H1 (cell line): ENCODE results near the gene TSPAN5. TPM values are rescaled to one million over a fixed set of nuclear protein-coding genes. Genes with fewer than 3 reads are reported as not detected.

ENCODE experiments used
- CTCF ChIA-PET: fragments of 300-600 bp; sonication (Branson Sonifier 250); formaldehyde crosslinking; loops from one replicate; lab custom pipeline; 2021; ENCODE audit not compliant: partially characterized antibody; lab: Charles Lee
- POLR2A ChIA-PET: fragments of 300-600 bp; sonication (Branson Sonifier 250); formaldehyde crosslinking; loops from one replicate; lab custom pipeline; 2021; ENCODE audit warnings: inconsistent platforms; ENCODE audit not compliant: partially characterized antibody; lab: Charles Lee
- DNase-seq, 2 experiments: peaks; one replicate each; pipeline versions ENCODE4 v3.0.0 to v3.0.0-alpha.2; 2010 to 2022; ENCODE audit warnings: low spot score in 2 of 2, low read depth in 1 of 2, mixed read lengths in 1 of 2
- FAIRE-seq: peaks from 2 replicates; lab custom pipeline; 2011; peaks lifted over from hg19 to GRCh38; lab: Jason Lieb, UNC
- H2AFZ ChIP-seq: 2 replicates; pipeline ENCODE4 v1.8.1; 2012; ENCODE audit warnings: low read length, inconsistent platforms
- H2AK5ac ChIP-seq: 2 replicates; pipeline ENCODE4 v1.6.1; 2013; ENCODE audit warnings: low read depth, low read length
- H2BK120ac ChIP-seq: replicated peaks from 2 replicates; pipeline ENCODE3; 2013; ENCODE audit warnings: low read depth, low read length, inconsistent platforms
- H2BK12ac ChIP-seq: 2 replicates; pipeline ENCODE4 v1.6.1; 2013; ENCODE audit warnings: low read depth, low read length
- H2BK15ac ChIP-seq: 2 replicates; pipeline ENCODE4 v1.6.1; 2013; ENCODE audit warnings: low read length
- H2BK20ac ChIP-seq: 2 replicates; pipeline ENCODE4 v1.6.1; 2013; ENCODE audit warnings: low read length
- H2BK5ac ChIP-seq: 2 replicates; pipeline ENCODE4 v1.6.1; 2013; ENCODE audit warnings: low read depth, low read length
- H3K14ac ChIP-seq: 2 replicates; pipeline ENCODE4 v1.6.1; 2013; ENCODE audit warnings: inconsistent platforms; ENCODE audit not compliant: insufficient read length
- H3K18ac ChIP-seq: 2 replicates; pipeline ENCODE4 v1.6.1; 2013; ENCODE audit warnings: low read length; ENCODE audit errors: extremely low read depth
- H3K23ac ChIP-seq: 2 replicates; pipeline ENCODE4 v1.6.1; 2013; ENCODE audit warnings: inconsistent platforms; ENCODE audit not compliant: insufficient read length
- H3K23me2 ChIP-seq: 2 replicates; pipeline ENCODE4 v1.6.1; 2013; ENCODE audit warnings: low read depth, low read length
- H3K27ac ChIP-seq: 2 replicates; pipeline ENCODE4 v1.6.1; 2011; ENCODE audit warnings: low read depth, low read length, inconsistent platforms
- H3K27me3 ChIP-seq, 4 experiments: replicated peaks in 1 of 4; 1 replicate in 1 of 4; 2 replicates in 3 of 4; pipeline versions ENCODE4 v1.6.1 to v1.8.1; 2011 to 2013; ENCODE audit warnings: low read length in 3 of 4, mild to moderate bottlenecking in 3 of 4, inconsistent platforms in 2 of 4, mixed read lengths in 2 of 4, moderate library complexity in 1 of 4; ENCODE audit not compliant: control insufficient read depth in 3 of 4, insufficient read depth in 3 of 4; ENCODE audit errors: extremely low read depth in 1 of 4
- H3K36me3 ChIP-seq, 4 experiments: 2 replicates each; pipeline versions ENCODE4 v1.6.1 to v1.8.1; 2011 to 2013; ENCODE audit warnings: mild to moderate bottlenecking in 4 of 4, low read length in 3 of 4, moderate library complexity in 2 of 4, control low read depth in 1 of 4, inconsistent platforms in 1 of 4; ENCODE audit not compliant: insufficient read depth in 4 of 4, control insufficient read depth in 2 of 4
- H3K4ac ChIP-seq: replicated peaks from 2 replicates; pipeline ENCODE3; 2013; ENCODE audit warnings: low read length, low read depth, mixed read lengths, inconsistent platforms; ENCODE audit not compliant: insufficient read length
- H3K4me1 ChIP-seq, 4 experiments: replicated peaks in 1 of 4; 1 replicate in 1 of 4; 2 replicates in 3 of 4; pipeline versions ENCODE4 v1.6.1 to v1.8.1; 2011 to 2013; ENCODE audit warnings: low read length in 3 of 4, inconsistent platforms in 2 of 4, mixed read lengths in 1 of 4; ENCODE audit not compliant: insufficient read depth in 4 of 4, control insufficient read depth in 3 of 4
- H3K4me2 ChIP-seq, 2 experiments: 2 replicates each; pipeline versions ENCODE4 v1.6.1 to v1.8.1; 2011 to 2013; ENCODE audit warnings: low read depth in 2 of 2, low read length in 2 of 2, control low read depth in 1 of 2, inconsistent platforms in 1 of 2, mild to moderate bottlenecking in 1 of 2; ENCODE audit not compliant: insufficient read depth in 1 of 2
- H3K4me3 ChIP-seq, 4 experiments: fragments of 200-600, 300-600 bp in 1 of 4; sonication (generic), shearing (Covaris generic), sonication (Bioruptor Twin) in 1 of 4; 2 replicates each; pipeline versions ENCODE4 v1.5.1 to v1.8.1; 2011 to 2016; ENCODE audit warnings: low read length in 4 of 4, low read depth in 3 of 4, control low read depth in 2 of 4, inconsistent platforms in 2 of 4, mild to moderate bottlenecking in 2 of 4, mixed read lengths in 1 of 4, moderate library complexity in 1 of 4; ENCODE audit not compliant: insufficient read depth in 2 of 4; ENCODE audit errors: extremely low read depth in 1 of 4
- H3K56ac ChIP-seq: replicated peaks from 2 replicates; pipeline ENCODE3; 2013; ENCODE audit warnings: low read depth, mild to moderate bottlenecking, mixed read lengths, low read length, inconsistent platforms; ENCODE audit not compliant: insufficient read length
- H3K79me1 ChIP-seq: 2 replicates; pipeline ENCODE4 v1.6.1; 2013; ENCODE audit warnings: low read depth, low read length, control low read depth
- H3K79me2 ChIP-seq, 2 experiments: 2 replicates each; pipeline versions ENCODE4 v1.6.1 to v1.8.1; 2012 to 2013; ENCODE audit warnings: low read length in 2 of 2, mild to moderate bottlenecking in 2 of 2, inconsistent platforms in 1 of 2; ENCODE audit not compliant: insufficient read depth in 2 of 2, control insufficient read depth in 1 of 2
- H3K9ac ChIP-seq, 4 experiments: replicated peaks in 1 of 4; 1 replicate in 1 of 4; 2 replicates in 3 of 4; pipeline versions ENCODE4 v1.6.1 to v1.8.1; 2011 to 2013; ENCODE audit warnings: low read depth in 3 of 4, low read length in 3 of 4, control low read depth in 2 of 4, mild to moderate bottlenecking in 2 of 4, moderate library complexity in 2 of 4, inconsistent platforms in 1 of 4; ENCODE audit errors: extremely low read depth in 1 of 4
- H3K9me3 ChIP-seq, 2 experiments: 2 replicates each; pipeline versions ENCODE4 v1.6.1 to v1.8.1; 2012 to 2013; ENCODE audit warnings: mild to moderate bottlenecking in 2 of 2, moderate library complexity in 2 of 2, control low read depth in 1 of 2, inconsistent platforms in 1 of 2, low read depth in 1 of 2, low read length in 1 of 2, mixed read lengths in 1 of 2; ENCODE audit not compliant: insufficient read depth in 2 of 2
- H4K20me1 ChIP-seq, 2 experiments: replicated peaks in 1 of 2; 2 replicates each; pipeline versions ENCODE3 to v1.8.1; 2011 to 2013; ENCODE audit warnings: inconsistent platforms in 2 of 2, low read length in 2 of 2, mild to moderate bottlenecking in 1 of 2; ENCODE audit not compliant: insufficient read depth in 2 of 2, control insufficient read depth in 1 of 2
- H4K5ac ChIP-seq: 2 replicates; pipeline ENCODE4 v1.6.1; 2013; ENCODE audit warnings: low read length, low read depth, mixed read lengths, inconsistent platforms; ENCODE audit not compliant: insufficient read length
- H4K8ac ChIP-seq: 2 replicates; pipeline ENCODE4 v1.8.0; 2013; ENCODE audit warnings: mild to moderate bottlenecking, moderate library complexity, low read length, inconsistent platforms; ENCODE audit not compliant: insufficient read depth; ENCODE audit errors: extremely low read depth
- H4K91ac ChIP-seq: replicated peaks from 2 replicates; pipeline ENCODE3; 2013; ENCODE audit warnings: low read length, mixed read lengths, inconsistent platforms; ENCODE audit not compliant: insufficient read length
- BACH1 ChIP-seq: IDR thresholded peaks from 2 replicates; pipeline ENCODE4 v1.6.1; 2012; ENCODE audit warnings: low read length, improper control_type of control experiment
- CREB1 ChIP-seq: IDR thresholded peaks from 2 replicates; pipeline ENCODE4 v1.6.1; 2012; ENCODE audit warnings: inconsistent platforms
- HDAC2 ChIP-seq, 2 experiments: fragments of 300-600 bp in 1 of 2; sonication (generic) in 1 of 2; IDR thresholded peaks; 2 replicates each; pipeline ENCODE4 v1.6.1; 2011 to 2012; ENCODE audit warnings: low read depth in 2 of 2, low read length in 2 of 2, mild to moderate bottlenecking in 2 of 2, moderate library complexity in 2 of 2, borderline replicate concordance in 1 of 2, inconsistent platforms in 1 of 2
- MAFK ChIP-seq: IDR thresholded peaks from 2 replicates; pipeline ENCODE4 v1.6.1; 2012; ENCODE audit warnings: low read depth, mild to moderate bottlenecking, improper control_type of control experiment, low read length
- NANOG ChIP-seq: IDR thresholded peaks from 2 replicates; pipeline ENCODE4 v1.6.1; 2011; ENCODE audit warnings: low read length, low read depth, mild to moderate bottlenecking, inconsistent platforms; ENCODE audit not compliant: insufficient read depth, poor library complexity, severe bottlenecking
- POLR2A ChIP-seq, 2 experiments: IDR thresholded peaks; 1 replicate in 1 of 2; 2 replicates in 1 of 2; pipeline ENCODE4 v1.6.1; 2011; ENCODE audit warnings: low read depth in 2 of 2, low read length in 2 of 2, mild to moderate bottlenecking in 2 of 2; ENCODE audit errors: control extremely low read depth in 1 of 2
- RXRA ChIP-seq: IDR thresholded peaks from 2 replicates; pipeline ENCODE4 v1.6.1; 2011; ENCODE audit warnings: low read depth, mild to moderate bottlenecking, low read length, moderate library complexity; ENCODE audit not compliant: insufficient read depth
- SAP30 ChIP-seq: fragments of 300-600 bp; sonication (generic); IDR thresholded peaks from 2 replicates; pipeline ENCODE4 v1.7.1; 2012; ENCODE audit warnings: low read length, moderate library complexity, mild to moderate bottlenecking, inconsistent platforms; ENCODE audit not compliant: insufficient read depth, insufficient replicate concordance
- SIN3A ChIP-seq, 2 experiments: IDR thresholded peaks in 1 of 2; conservative IDR thresholded peaks in 1 of 2; 2 replicates each; pipeline ENCODE4 v1.6.1; 2011 to 2012; ENCODE audit warnings: low read length in 2 of 2, improper control_type of control experiment in 1 of 2, low read depth in 1 of 2, mild to moderate bottlenecking in 1 of 2
- SIX5 ChIP-seq: IDR thresholded peaks from 2 replicates; pipeline ENCODE4 v1.6.1; 2011; ENCODE audit warnings: mild to moderate bottlenecking, low read depth, low read length
- WGBS, 2 experiments: shearing (Covaris generic) in 1 of 2; methylation state at CpG; one replicate each; pipeline versions ENCODE4 v1.1.6 to v1.1.7; 2013 to 2015; ENCODE audit warnings: low lambda C conversion rate in 2 of 2, mixed read lengths in 2 of 2, inconsistent platforms in 1 of 2, low coverage in 1 of 2, missing lambda C conversion rate in 1 of 2; ENCODE audit not compliant: insufficient replicate concordance in 2 of 2, insufficient coverage in 1 of 2, insufficient read length in 1 of 2; ENCODE audit errors: extremely low coverage in 1 of 2, missing lambda C conversion rate in 1 of 2; 5-methylcytosine and 5-hydroxymethylcytosine counted together
- polyA plus RNA-seq, 7 experiments: library from polyadenylated mRNA; depleted of rRNA in 3 of 7; stranded (reverse) in 5 of 7; unstranded in 2 of 7; fragments of >200 nt in 5 of 7; fragments of 200-250 nt in 2 of 7; gene quantifications; 1 replicate in 5 of 7; 2 replicates in 1 of 7; 4 replicates in 1 of 7; pipeline versions ENCODE4 v1.2.1 to v1.2.3, GENCODE V29; 2011 to 2013; ENCODE audit warnings: missing spikeins in 2 of 7, mixed read lengths in 2 of 7
- total RNA-seq: library from RNA; stranded (reverse); fragmentation: NEBNext Ultra II Directional; extraction: Animal tissue kit (Norgen Biotek cat#: 25700); gene quantifications from 2 replicates; pipeline ENCODE4 v1.2.1, GENCODE V29; 2021
- TF ChIP-seq, protein P1 (sequence below): IDR thresholded peaks from 2 replicates; pipeline ENCODE4 v1.6.1; 2012; ENCODE audit warnings: low read length, inconsistent platforms
- TF ChIP-seq, protein P2 (sequence below): IDR thresholded peaks from 2 replicates; pipeline ENCODE4 v1.6.1; 2012; ENCODE audit warnings: inconsistent platforms

Gene TSPAN5
- total and polyA plus RNA-seq, 2 of the 8 experiments (the other 6 are each of a cell fraction or from before 2014, with no cell fraction given) = 17.6 to 21.2 TPM

DNA sequence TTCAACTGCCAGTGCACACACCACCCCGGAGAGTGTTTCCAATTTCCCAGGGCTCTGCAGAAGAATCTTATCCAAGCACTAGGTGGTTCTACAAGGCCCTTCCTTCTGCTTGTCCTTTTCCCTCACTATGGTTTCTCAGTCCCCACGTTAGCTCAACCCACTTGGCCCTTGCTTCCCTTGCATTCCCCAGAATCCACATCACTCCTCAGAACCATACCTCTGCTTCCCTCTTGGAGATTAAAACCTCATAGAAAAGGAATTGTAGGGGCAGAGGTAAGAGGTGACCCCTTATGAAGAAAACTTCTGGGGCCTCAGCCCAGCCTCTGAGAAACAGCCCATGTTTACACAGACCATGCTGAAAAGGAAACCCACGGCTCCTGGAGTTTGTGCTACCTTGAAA lies 42.4 kb downstream of the TSPAN5 start:
- no peak overlapping the region for H4K5ac ChIP-seq
- H3K27me3 ChIP-seq = no peaks in the 10 kb centered on the region
- DNase-seq (no peak), FAIRE-seq (no peak)
- no peak overlapping the region for H2BK12ac ChIP-seq
- H3K79me2 ChIP-seq = peaks cover 3 to 36% of the 10 kb centered on the region in 2 experiments; a peak in 2 of 4 replicates
- H2BK120ac ChIP-seq = no peak overlapping the region
- 89% methylated on average over 3 of the region's 3 CpGs; no CpG with 5 or more reads in 1 of the 2 experiments for WGBS, 2 experiments
- no peaks in the 10 kb centered on the region for H3K36me3 ChIP-seq
- H3K23me2 ChIP-seq = no peaks in the 10 kb centered on the region
- no peak overlapping the region for H3K23ac ChIP-seq
- no peak overlapping the region for H3K4me2 ChIP-seq
- H2AFZ ChIP-seq = no peak overlapping the region
- H3K9ac ChIP-seq = no peak overlapping the region
- H3K56ac ChIP-seq = no peak overlapping the region
- peaks cover 2 to 22% (median 11%) of the 10 kb centered on the region in 4 experiments; a peak in 5 of 7 replicates for H3K4me1 ChIP-seq
- peaks cover 9% of the 10 kb centered on the region for H3K79me1 ChIP-seq
- POLR2A ChIA-PET = no interaction called here
- H3K4ac ChIP-seq = no peak overlapping the region
- peaks cover 0 to 2% of the 10 kb centered on the region in 2 experiments for H4K20me1 ChIP-seq
- H4K8ac ChIP-seq = no peak overlapping the region
- no peak overlapping the region for H2BK5ac ChIP-seq
- no peak overlapping the region for H2AK5ac ChIP-seq
- H3K18ac ChIP-seq = no peak overlapping the region
- no peak overlapping the region for H3K4me3 ChIP-seq
- no peak overlapping the region for H2BK20ac ChIP-seq
- H3K27ac ChIP-seq = no peak overlapping the region
- CTCF ChIA-PET = interaction anchor here (0.6 to 1.5 kb wide), 2 partner anchors 15 to 360 kb away, joined by 3 to 7 read pairs; no protein-coding TSS in a partner anchor
- no peaks in the 10 kb centered on the region for H3K9me3 ChIP-seq
- H3K14ac ChIP-seq = no peak overlapping the region
- no peak overlapping the region for H2BK15ac ChIP-seq
- no peak overlapping the region for H4K91ac ChIP-seq
- no peak for TF ChIP-seq NANOG
- no peak for TF ChIP-seq SAP30
- TF ChIP-seq BACH1 = no peak
- TF ChIP-seq, protein P1, sequence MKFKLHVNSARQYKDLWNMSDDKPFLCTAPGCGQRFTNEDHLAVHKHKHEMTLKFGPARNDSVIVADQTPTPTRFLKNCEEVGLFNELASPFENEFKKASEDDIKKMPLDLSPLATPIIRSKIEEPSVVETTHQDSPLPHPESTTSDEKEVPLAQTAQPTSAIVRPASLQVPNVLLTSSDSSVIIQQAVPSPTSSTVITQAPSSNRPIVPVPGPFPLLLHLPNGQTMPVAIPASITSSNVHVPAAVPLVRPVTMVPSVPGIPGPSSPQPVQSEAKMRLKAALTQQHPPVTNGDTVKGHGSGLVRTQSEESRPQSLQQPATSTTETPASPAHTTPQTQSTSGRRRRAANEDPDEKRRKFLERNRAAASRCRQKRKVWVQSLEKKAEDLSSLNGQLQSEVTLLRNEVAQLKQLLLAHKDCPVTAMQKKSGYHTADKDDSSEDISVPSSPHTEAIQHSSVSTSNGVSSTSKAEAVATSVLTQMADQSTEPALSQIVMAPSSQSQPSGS = no peak
- TF ChIP-seq SIN3A (conservative IDR thresholded peaks at IDR 0.05 in 1 of 2, IDR thresholded peaks at IDR 0.05 in 1 of 2; ENCODE audit: low read depth in 1 of 2, low read length in 2 of 2) = no peak
- TF ChIP-seq POLR2A (IDR thresholded peaks at IDR 0.05; ENCODE audit: control extremely low read depth in 1 of 2, low read depth in 2 of 2, low read length in 2 of 2) = no peak
- TF ChIP-seq RXRA = no peak
- no peak for TF ChIP-seq MAFK
- TF ChIP-seq, protein P2, sequence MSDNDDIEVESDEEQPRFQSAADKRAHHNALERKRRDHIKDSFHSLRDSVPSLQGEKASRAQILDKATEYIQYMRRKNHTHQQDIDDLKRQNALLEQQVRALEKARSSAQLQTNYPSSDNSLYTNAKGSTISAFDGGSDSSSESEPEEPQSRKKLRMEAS = no peak
- no peak for TF ChIP-seq SIX5
- TF ChIP-seq CREB1 = no peak
- no peak for TF ChIP-seq HDAC2 (IDR thresholded peaks at IDR 0.05; ENCODE audit: borderline replicate concordance in 1 of 2, low read depth in 2 of 2, low read length in 2 of 2)
